Measurements from ENCODE around the gene SMIM15.
"Not testable (repeated sequence)": the region's sequence is repeated elsewhere in the genome, so short reads cannot be mapped to it uniquely, and the experiment has no call there.

GRCh38 chr5:61187352-61187751, 25.1 kb upstream of the SMIM15 start:
- TF ChIP-seq CTCF, EP300, POLR2A (IDR thresholded peaks at IDR 0.05): not testable (repeated sequence)

Data from tibial nerve (tissue), 4 donors.